Astrocyte (in vitro differentiated cells and primary cell): Measurements from ENCODE around the gene NLGN3. TPM values are rescaled to one million over a fixed set of nuclear protein-coding genes. Genes with fewer than 3 reads are reported as not detected.

Experiments
- DNase-seq: peaks from one replicate; pipeline ENCODE4 v3.0.0-alpha.2; 2010; ENCODE audit warnings: low read depth
- FAIRE-seq: peaks from 2 replicates; lab custom pipeline; 2011; peaks lifted over from hg19 to GRCh38; lab: Jason Lieb, UNC
- H2AFZ ChIP-seq: 2 replicates; pipeline ENCODE4 v1.6.0; 2012; ENCODE audit warnings: low read depth, low read length, inconsistent platforms
- H3K27ac ChIP-seq: 2 replicates; pipeline ENCODE4 v1.5.1; 2011; ENCODE audit warnings: low read depth, low read length, inconsistent platforms
- H3K27me3 ChIP-seq: 2 replicates; pipeline ENCODE4 v1.6.0; 2011; ENCODE audit warnings: low read length, inconsistent platforms; ENCODE audit not compliant: insufficient read depth
- H3K36me3 ChIP-seq: 2 replicates; pipeline ENCODE4 v1.5.1; 2011; ENCODE audit warnings: low read length, inconsistent platforms; ENCODE audit not compliant: insufficient read depth
- H3K4me1 ChIP-seq: 2 replicates; pipeline ENCODE4 v1.5.1; 2011; ENCODE audit warnings: low read length, inconsistent platforms; ENCODE audit not compliant: insufficient read depth
- H3K4me2 ChIP-seq: 2 replicates; pipeline ENCODE4 v1.6.0; 2012; ENCODE audit warnings: low read length, inconsistent platforms
- H3K4me3 ChIP-seq: 2 replicates; pipeline ENCODE4 v1.5.1; 2011; ENCODE audit warnings: low read depth, mild to moderate bottlenecking, low read length, inconsistent platforms; ENCODE audit not compliant: insufficient read depth
- H3K79me2 ChIP-seq: 2 replicates; pipeline ENCODE4 v1.6.0; 2012; ENCODE audit warnings: mild to moderate bottlenecking, low read length, inconsistent platforms; ENCODE audit not compliant: insufficient read depth
- H3K9ac ChIP-seq: 2 replicates; pipeline ENCODE4 v1.6.0; 2012; ENCODE audit warnings: mild to moderate bottlenecking, low read length, inconsistent platforms
- H3K9me3 ChIP-seq: 2 replicates; pipeline ENCODE4 v1.5.1; 2012; ENCODE audit warnings: low read depth, mild to moderate bottlenecking, low read length, inconsistent platforms; ENCODE audit not compliant: insufficient read depth
- H4K20me1 ChIP-seq: 2 replicates; pipeline ENCODE4 v1.6.0; 2012; ENCODE audit warnings: low read length, inconsistent platforms; ENCODE audit not compliant: insufficient read depth
- H3K27ac Mint-ChIP-seq: one replicate; pipeline ENCODE4 v1.8.0; 2021; ENCODE audit warnings: mild to moderate bottlenecking, mixed read lengths; ENCODE audit not compliant: unreplicated experiment
- H3K27me3 Mint-ChIP-seq: one replicate; pipeline ENCODE4 v1.8.0; 2021; ENCODE audit warnings: low read depth, mixed read lengths; ENCODE audit not compliant: unreplicated experiment
- H3K36me3 Mint-ChIP-seq: one replicate; pipeline ENCODE4 v1.8.0; 2021; ENCODE audit warnings: low read depth, mixed read lengths; ENCODE audit not compliant: unreplicated experiment
- H3K4me1 Mint-ChIP-seq: one replicate; pipeline ENCODE4 v1.8.0; 2021; ENCODE audit warnings: low read depth, mixed read lengths; ENCODE audit not compliant: unreplicated experiment
- H3K4me3 Mint-ChIP-seq: one replicate; pipeline ENCODE4 v1.8.0; 2021; ENCODE audit warnings: mild to moderate bottlenecking, moderate library complexity, mixed read lengths; ENCODE audit not compliant: unreplicated experiment
- H3K9me3 Mint-ChIP-seq: one replicate; pipeline ENCODE4 v1.8.0; 2021; ENCODE audit warnings: mild to moderate bottlenecking, mixed read lengths; ENCODE audit not compliant: unreplicated experiment
- CTCF ChIP-seq: IDR thresholded peaks from 2 replicates; pipeline ENCODE4 v1.5.1; 2011; ENCODE audit warnings: low read depth, mild to moderate bottlenecking, inconsistent platforms, low read length, moderate library complexity; ENCODE audit not compliant: insufficient read depth
- EZH2 ChIP-seq: IDR thresholded peaks from 2 replicates; pipeline ENCODE4 v1.6.1; 2012; ENCODE audit warnings: mild to moderate bottlenecking, low read length, inconsistent platforms; ENCODE audit not compliant: insufficient read depth
- total RNA-seq: library from RNA; stranded (reverse); gene quantifications from 2 replicates; pipeline ENCODE4 v1.2.1, GENCODE V29; 2021

The NLGN3 gene
- total RNA-seq, 1 donor from 2014 or later = 0.93 TPM

- no peak overlapping the region for H3K9ac ChIP-seq
- Mint-ChIP-seq H3K4me3 (no peak overlapping the region), H3K36me3 (no peaks in the 10 kb centered on the region), H3K27ac (no peak overlapping the region), H3K27me3 (no peaks in the 10 kb centered on the region), H3K9me3 (no peaks in the 10 kb centered on the region), H3K4me1 (peaks cover 4% of the 10 kb centered on the region)
- TF ChIP-seq CTCF (no peak), EZH2 (no peak)
- H3K27me3 ChIP-seq = no peaks in the 10 kb centered on the region
- H4K20me1 ChIP-seq = no peaks in the 10 kb centered on the region
- H3K79me2 ChIP-seq = no peaks in the 10 kb centered on the region
- H3K36me3 ChIP-seq = no peaks in the 10 kb centered on the region
- no peak for DNase-seq
- no peak for FAIRE-seq
- no peak overlapping the region for H3K27ac ChIP-seq
- no peak overlapping the region for H3K4me3 ChIP-seq
- H2AFZ ChIP-seq = no peak overlapping the region
- no peaks in the 10 kb centered on the region for H3K4me1 ChIP-seq
- H3K9me3 ChIP-seq = no peaks in the 10 kb centered on the region
- H3K4me2 ChIP-seq = no peak overlapping the region
Measured at GRCh38 chrX:71147496-71148277, 3.0 kb downstream of the NLGN3 start.

- H3K36me3 Mint-ChIP-seq = no peaks in the 10 kb centered on the region
- no peaks in the 10 kb centered on the region for H4K20me1 ChIP-seq
- no peak overlapping the region for H3K4me2 ChIP-seq
- no peaks in the 10 kb centered on the region for H3K27me3 ChIP-seq
- H3K36me3 ChIP-seq = no peaks in the 10 kb centered on the region
- H3K4me1 Mint-ChIP-seq = peaks cover 4% of the 10 kb centered on the region
- H3K27me3 Mint-ChIP-seq = peaks cover under 1% of the 10 kb centered on the region
- H3K9me3 ChIP-seq = no peaks in the 10 kb centered on the region
- H3K79me2 ChIP-seq = no peaks in the 10 kb centered on the region
- H3K4me3 Mint-ChIP-seq = no peak overlapping the region
- no peak overlapping the region for H3K27ac Mint-ChIP-seq
- no peak for DNase-seq
- no peaks in the 10 kb centered on the region for H3K4me1 ChIP-seq
- no peak overlapping the region for H3K9ac ChIP-seq
- no peak for FAIRE-seq
- H3K9me3 Mint-ChIP-seq = no peaks in the 10 kb centered on the region
- H2AFZ ChIP-seq = no peak overlapping the region
- no peak overlapping the region for H3K27ac ChIP-seq
- no peak overlapping the region for H3K4me3 ChIP-seq
- TF ChIP-seq EZH2 (no peak), CTCF (no peak)
Measured at GRCh38 chrX:71148278-71148663, 3.6 kb downstream of the NLGN3 start.

GRCh38 chrX:71151366-71151765 is 6.7 kb downstream of the NLGN3 start:
- H3K36me3 Mint-ChIP-seq = no peaks in the 10 kb centered on the region
- Histone ChIP-seq H3K79me2 (no peaks in the 10 kb centered on the region), H2AFZ (no peak overlapping the region), H3K36me3 (no peaks in the 10 kb centered on the region), H3K27ac (no peak overlapping the region), H4K20me1 (no peaks in the 10 kb centered on the region), H3K27me3 (no peaks in the 10 kb centered on the region), H3K9me3 (no peaks in the 10 kb centered on the region), H3K4me3 (no peak overlapping the region), H3K4me2 (no peak overlapping the region), H3K4me1 (no peaks in the 10 kb centered on the region), H3K9ac (no peak overlapping the region)
- FAIRE-seq = no peak
- no peaks in the 10 kb centered on the region for H3K9me3 Mint-ChIP-seq
- H3K27ac Mint-ChIP-seq = no peak overlapping the region
- peaks cover 1% of the 10 kb centered on the region for H3K27me3 Mint-ChIP-seq
- TF ChIP-seq EZH2 (no peak), CTCF (no peak)
- H3K4me1 Mint-ChIP-seq = no peaks in the 10 kb centered on the region
- no peak for DNase-seq
- no peak overlapping the region for H3K4me3 Mint-ChIP-seq
